Right lung (tissue), 5 donors: ENCODE measurements around the gene MYOM1. TPM values are rescaled to one million over a fixed set of nuclear protein-coding genes. Genes with fewer than 3 reads are reported as not detected.
"Not testable (repeated sequence)": the region's sequence is repeated elsewhere in the genome, so short reads cannot be mapped to it uniquely, and the experiment has no call there.

Experiments
- DNase-seq, 2 donors: peaks; one replicate each; pipeline ENCODE4 v3.0.0-alpha.2; 2013
- polyA plus RNA-seq, 5 donors: library from polyadenylated mRNA; unstranded; fragments of 120-200 nt; gene quantifications; one replicate each; pipeline versions ENCODE4 v1.2.1 to v1.2.3, GENCODE V29; 2013; ENCODE audit warnings: inconsistent platforms in 1 of 5, low replicate concordance in 1 of 5; ENCODE audit not compliant: insufficient read length in 5 of 5, insufficient read depth in 1 of 5

MYOM1 gene
- polyA plus RNA-seq, 5 donors: 2.6 to 29.9 (median 4.0) TPM

GRCh38 chr18:3220868-3221267 is 1.1 kb upstream of the MYOM1 start:
- DNase-seq: not testable (repeated sequence)

GRCh38 chr18:3219241-3219630 is 532 bp downstream of the MYOM1 start:
- no peak for DNase-seq

- DNase-seq: no peak
Measured at GRCh38 chr18:3218819-3219218, 949 bp downstream of the MYOM1 start.

GRCh38 chr18:3217948-3218647 is 1.7 kb downstream of the MYOM1 start:
- no peak for DNase-seq

GRCh38 chr18:3216987-3217386 is 2.8 kb downstream of the MYOM1 start:
- DNase-seq: no peak

GRCh38 chr18:3214855-3215637 is 4.7 kb downstream of the MYOM1 start:
- DNase-seq: no peak

- DNase-seq: no peak
Measured at GRCh38 chr18:3213300-3214059, 6.3 kb downstream of the MYOM1 start.

- DNase-seq: no peak
Measured at GRCh38 chr18:3212657-3213056, 7.1 kb downstream of the MYOM1 start.

- no peak for DNase-seq
Measured at GRCh38 chr18:3211236-3211992, 8.4 kb downstream of the MYOM1 start.

GRCh38 chr18:3209859-3210569 is 9.8 kb downstream of the MYOM1 start:
- no peak for DNase-seq

- no peak for DNase-seq
Measured at GRCh38 chr18:3207565-3207964, 12.2 kb downstream of the MYOM1 start.

- DNase-seq: no peak
Measured at GRCh38 chr18:3205239-3205638, 14.5 kb downstream of the MYOM1 start.

GRCh38 chr18:3199942-3200645 is 19.7 kb downstream of the MYOM1 start:
- no peak for DNase-seq

GRCh38 chr18:3198260-3198860 is 21.4 kb downstream of the MYOM1 start:
- DNase-seq: not testable (repeated sequence)

GRCh38 chr18:3194947-3195612 is 24.7 kb downstream of the MYOM1 start:
- DNase-seq: no peak

- DNase-seq: no peak
Measured at GRCh38 chr18:3193331-3193730, 26.4 kb downstream of the MYOM1 start.

- no peak for DNase-seq
Measured at GRCh38 chr18:3192752-3193151, 27.0 kb downstream of the MYOM1 start.

GRCh38 chr18:3192286-3192685 is 27.5 kb downstream of the MYOM1 start:
- DNase-seq: no peak

GRCh38 chr18:3190610-3191009 is 29.2 kb downstream of the MYOM1 start:
- DNase-seq: no peak
